22Rv1 (cell line): Measurements from ENCODE around the gene SH3RF3.
"Not testable (repeated sequence)": the region's sequence is repeated elsewhere in the genome, so short reads cannot be mapped to it uniquely, and the experiment has no call there.

Experiments
- H3K27ac ChIP-seq: fragments of 450-650 bp; 2 replicates; pipeline ENCODE4 v1.5.1; 2017
- CTCF ChIP-seq: fragments of 450-650 bp; IDR thresholded peaks from 2 replicates; pipeline ENCODE4 v1.5.1; 2017; ENCODE audit warnings: mild to moderate bottlenecking
- ZFX ChIP-seq: fragments of 450-650 bp; IDR thresholded peaks from 2 replicates; pipeline ENCODE4 v1.6.1; 2017; ENCODE audit warnings: antibody characterized with exemption, borderline replicate concordance

Gene SH3RF3

GRCh38 chr2:109215866-109216265 is 86.9 kb downstream of the SH3RF3 start:
- H3K27ac ChIP-seq = no peak overlapping the region

DNA sequence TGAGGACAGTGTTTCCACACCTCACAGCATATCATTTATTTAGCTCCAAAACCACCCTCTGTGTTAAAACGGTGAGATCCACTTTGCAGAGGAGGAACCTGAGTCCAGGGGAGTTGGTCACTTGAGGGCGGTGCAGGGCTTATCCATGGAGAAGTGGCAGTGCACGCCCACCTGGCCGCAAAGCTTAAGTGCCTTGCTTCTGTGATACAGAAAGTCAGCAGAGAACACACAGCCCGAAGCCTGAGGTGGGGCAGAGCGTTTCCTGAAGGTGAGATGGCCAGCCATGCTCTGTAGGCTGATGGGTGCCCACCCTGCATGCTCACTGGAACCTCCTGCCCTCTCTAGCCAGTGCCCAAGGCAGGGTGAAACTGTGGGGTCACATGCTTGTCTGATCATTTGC is 87.3 kb downstream of the SH3RF3 start:
- no peak overlapping the region for H3K27ac ChIP-seq
- TF ChIP-seq ZFX (no peak), CTCF (no peak)

More at GRCh38 chr2:109215866-109216265, 86.9 kb downstream of the SH3RF3 start:
- TF ChIP-seq CTCF (no peak), ZFX (no peak)

DNA sequence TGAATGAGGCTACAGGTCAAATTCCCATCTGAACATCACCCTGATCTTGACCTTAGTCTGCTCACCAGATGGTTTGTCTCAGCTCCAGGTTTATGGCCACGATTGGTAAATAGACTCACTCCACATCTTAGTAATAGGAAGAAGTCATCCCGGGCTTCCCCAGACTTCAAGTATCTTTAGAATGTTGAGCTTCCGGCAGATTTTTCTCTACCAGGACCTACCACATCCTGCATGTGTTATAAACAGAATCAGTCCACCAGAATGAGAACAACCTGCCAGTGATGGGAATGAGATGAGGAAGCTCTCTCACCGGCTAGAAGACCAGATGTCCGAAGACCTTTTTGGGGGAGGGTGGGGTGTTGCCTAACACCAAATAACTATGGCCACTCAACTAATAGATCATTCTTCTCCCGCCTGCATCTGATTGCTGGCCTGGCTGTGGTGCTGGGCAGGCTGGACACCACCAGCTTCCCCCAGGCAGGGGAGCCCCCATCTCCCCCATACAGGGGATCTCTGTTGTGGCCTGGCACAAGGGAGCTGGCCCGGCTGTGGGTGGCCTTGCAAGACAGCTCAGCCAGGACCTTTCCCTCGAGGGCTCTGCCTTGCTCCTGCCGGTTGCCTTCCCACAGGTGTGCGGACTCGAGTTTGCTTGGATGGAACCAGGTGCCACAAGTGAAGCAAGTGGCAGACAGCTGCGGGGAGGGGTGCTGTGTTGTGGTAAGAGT is 88.5 kb downstream of the SH3RF3 start:
- H3K27ac ChIP-seq = no peak overlapping the region
- TF ChIP-seq CTCF (no peak), ZFX (no peak)

GRCh38 chr2:109218087-109218791 is 89.2 kb downstream of the SH3RF3 start:
- H3K27ac ChIP-seq = no peak overlapping the region
- no peak for TF ChIP-seq ZFX
- TF ChIP-seq CTCF = no peak

- H3K27ac ChIP-seq = no peak overlapping the region
- TF ChIP-seq CTCF (no peak), ZFX (no peak)
These were observed 89.8 kb downstream of the SH3RF3 start for GRCh38 chr2:109218792-109219126.

GRCh38 chr2:109220860-109221259 is 91.9 kb downstream of the SH3RF3 start:
- TF ChIP-seq CTCF = no peak
- no peak overlapping the region for H3K27ac ChIP-seq

DNA sequence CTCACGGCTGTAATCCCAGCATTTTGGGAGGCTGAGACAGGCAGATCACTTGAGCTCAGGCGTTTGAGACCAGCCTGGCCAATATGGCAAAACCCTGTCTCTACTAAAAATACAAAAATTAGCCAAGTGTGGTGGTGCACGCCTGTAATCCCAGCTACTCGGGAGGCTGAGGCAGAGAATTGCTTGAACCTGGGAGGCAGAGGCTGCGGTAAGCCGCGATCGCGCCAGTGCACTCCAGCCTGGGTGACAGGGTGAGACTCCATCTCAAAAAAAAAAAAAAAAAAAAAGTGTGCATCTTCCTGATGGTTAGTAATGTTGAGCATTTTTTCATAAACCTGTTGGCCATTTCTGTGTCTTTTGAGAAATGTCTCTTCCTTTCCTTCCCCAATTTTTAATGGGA is 92.3 kb downstream of the SH3RF3 start:
- H3K27ac ChIP-seq = not testable (repeated sequence)

DNA sequence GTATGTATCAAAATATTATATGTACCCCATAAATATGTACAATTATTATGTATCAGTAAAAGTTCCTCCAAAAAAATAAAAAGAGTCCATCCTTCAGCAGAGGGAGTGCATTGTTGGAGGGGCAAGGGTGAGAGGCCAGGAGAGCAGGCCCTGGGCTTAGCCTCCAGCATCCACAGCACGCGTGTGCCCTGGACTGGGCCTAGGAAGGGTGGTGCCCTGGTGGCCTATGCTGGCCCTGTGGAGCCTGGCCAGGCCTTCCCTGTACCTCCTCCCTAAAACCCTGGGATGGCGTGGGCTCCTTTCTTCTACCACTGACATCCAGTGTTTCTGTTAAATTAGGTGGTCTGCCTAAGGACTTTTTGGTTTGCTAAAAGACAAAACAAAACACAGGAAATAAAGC is 93.4 kb downstream of the SH3RF3 start:
- TF ChIP-seq CTCF = no peak
- H3K27ac ChIP-seq = no peak overlapping the region
